Pancreas (tissue), 10 donors: ENCODE data around the gene AKAP11. TPM values are rescaled to one million over a fixed set of nuclear protein-coding genes. Genes with fewer than 3 reads are reported as not detected.

Experiments used
- ATAC-seq, 4 donors: fragments of 200-7000 bp; cut with Tn5 transposase; one replicate each; pipeline versions ENCODE4 v1.8.0 to v1.9.1; 2020; ENCODE audit warnings: mild to moderate bottlenecking in 4 of 4, moderate library complexity in 4 of 4
- DNase-seq, 6 donors: peaks; one replicate each; pipeline ENCODE4 v3.0.0-alpha.2; 2020
- FAIRE-seq: peaks from 2 replicates; lab custom pipeline; 2012; peaks lifted over from hg19 to GRCh38; lab: Jason Lieb, UNC
- H3K27ac ChIP-seq, 4 donors: fragments of 200-600 bp; sonication (generic); 1 replicate in 3 of 4; 2 replicates in 1 of 4; pipeline versions ENCODE4 v1.5.0 to v1.8.0; 2020
- H3K27me3 ChIP-seq, 4 donors: fragments of 200-600 bp; one replicate each; pipeline ENCODE4 v1.8.0; 2021
- H3K36me3 ChIP-seq, 3 donors: fragments of 200-600 bp; sonication (generic) in 1 of 3; one replicate each; pipeline versions ENCODE4 v1.5.0 to v1.8.0; 2020 to 2021
- H3K4me1 ChIP-seq, 3 donors: fragments of 200-600 bp; one replicate each; pipeline ENCODE4 v1.8.0; 2021
- H3K4me3 ChIP-seq, 4 donors: fragments of 200-600 bp; sonication (generic) in 2 of 4; one replicate each; pipeline versions ENCODE4 v1.5.0 to v1.8.0; 2020 to 2021
- H3K9me3 ChIP-seq, 4 donors: fragments of 200-600 bp; one replicate each; pipeline ENCODE4 v1.8.0; 2021
- CTCF ChIP-seq, 4 donors: fragments of 200-600 bp; sonication (generic) in 3 of 4; IDR thresholded peaks; one replicate each; pipeline versions ENCODE4 v1.5.0 to v1.8.0; 2021; ENCODE audit warnings: antibody characterized with exemption in 4 of 4
- WGBS, 2 donors: extraction: QIAGEN DNeasy Blood & Tissue Kit; methylation state at CpG; one replicate each; pipeline ENCODE4 v1.1.7; 2013; 5-methylcytosine and 5-hydroxymethylcytosine counted together
- intact Hi-C, 3 donors: fragments of 100-400 bp; cut with DNase I; formaldehyde crosslinking; loops; one replicate each; pipeline versions ENCODE4 v1.11.1 to v1.14.2; 2022
- polyA plus RNA-seq, 2 donors: library from polyadenylated mRNA; stranded (reverse); fragments of 200-250 nt; gene quantifications; one replicate each; pipeline ENCODE4 v1.2.3, GENCODE V29; 2013
- total RNA-seq, 6 donors: library from RNA; stranded (reverse); fragmentation: NEBNext Ultra II Directional in 4 of 6; extraction: Animal tissue kit (Norgen Biotek cat#: 25700) in 4 of 6; gene quantifications; one replicate each; pipeline versions ENCODE4 v1.2.1 to v1.2.4, GENCODE V29; 2021 to 2023
- donor health status: healthy with polysubstance abuse.
- donor health status: DM: no; HTN: no; CAD: no; lungs with moderate emphysema.
- donor health status: DM: no; HTN: no; CAD: no.
- donor health status: control.
- donor health status: control.
- donor health status: Bipolar disorder and iron deficiency.
- donor health status: DM: yes; HTN: yes; CAD: no.
- donor health status: DM: no; HTN: no; CAD: no.
- donor health status: DM: no; HTN: no; CAD: no.
- donor health status: DM: yes; HTN: yes; CAD: no.

AKAP11 gene
- total and polyA plus RNA-seq, 8 donors: 3.0 to 15.5 (median 8.3) TPM

- H3K27me3 ChIP-seq: no peaks in the 10 kb centered on the region
- no peak overlapping the region for H3K4me3 ChIP-seq
- H3K27ac ChIP-seq: no peak overlapping the region
- intact Hi-C loops: no loop called here
- DNase-seq (no peak), FAIRE-seq (no peak), ATAC-seq (no peak)
- 78 to 81% methylated on average over 6 of the region's 6 CpGs for WGBS, 2 donors
- no peaks in the 10 kb centered on the region for H3K36me3 ChIP-seq
- no peaks in the 10 kb centered on the region for H3K9me3 ChIP-seq
- no peak for TF ChIP-seq CTCF (IDR thresholded peaks at IDR 0.05)
- H3K4me1 ChIP-seq: no peaks in the 10 kb centered on the region
Observed at GRCh38 chr13:42355491-42356183, 83.7 kb downstream of the AKAP11 start.

DNA sequence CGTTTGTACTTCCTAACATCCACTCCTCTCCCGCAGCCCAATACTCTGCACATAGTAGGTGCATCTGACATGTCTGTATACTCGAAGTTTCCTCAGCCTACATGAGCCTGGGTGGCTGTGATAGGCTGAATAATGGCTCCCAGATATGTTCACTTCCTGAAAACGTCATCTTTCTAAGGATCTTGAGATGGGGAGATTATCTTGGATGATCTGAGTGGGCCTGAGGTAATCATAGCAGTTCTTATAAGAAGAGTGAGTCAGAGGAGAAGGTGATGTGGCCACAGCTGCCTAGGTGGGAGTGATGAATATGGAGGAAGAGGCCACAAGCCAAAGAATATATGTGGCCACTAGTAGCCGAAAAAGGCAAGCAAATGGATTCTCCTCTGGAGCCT is 84.2 kb downstream of the AKAP11 start:
- no peak for TF ChIP-seq CTCF (IDR thresholded peaks at IDR 0.05)
- Histone ChIP-seq H3K27me3 (no peaks in the 10 kb centered on the region), H3K9me3 (no peaks in the 10 kb centered on the region), H3K36me3 (no peaks in the 10 kb centered on the region), H3K4me3 (no peak overlapping the region), H3K4me1 (no peaks in the 10 kb centered on the region), H3K27ac (no peak overlapping the region)
- DNase-seq (no peak), ATAC-seq (no peak), FAIRE-seq (no peak)
- intact Hi-C loops: no loop called here
- WGBS, 2 donors: 69 to 76% methylated on average over 5 of the region's 5 CpGs

- intact Hi-C loops: no loop called here
- no peak overlapping the region for H3K27ac ChIP-seq
- no peak for FAIRE-seq
Observed at GRCh38 chr13:42360046-42360574, 88.2 kb downstream of the AKAP11 start.

DNA sequence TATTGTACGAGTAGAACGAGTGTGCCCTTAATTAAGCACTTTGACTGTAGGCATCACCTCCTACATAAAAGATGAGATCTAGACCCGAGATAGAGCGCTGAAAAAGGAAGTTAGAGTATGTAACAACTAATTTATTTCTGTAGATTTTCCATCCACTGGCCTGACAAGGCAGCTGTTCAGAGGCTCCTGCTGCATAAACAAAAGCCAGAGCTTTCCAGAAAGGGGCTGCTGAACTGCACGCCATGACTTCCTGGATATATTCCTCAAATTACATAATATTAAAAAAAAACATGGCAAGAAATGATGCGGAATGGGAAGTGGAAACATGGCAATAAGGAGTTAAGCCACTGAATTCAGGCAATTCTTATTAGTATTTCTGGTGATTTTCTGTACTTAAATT is 89.7 kb downstream of the AKAP11 start:
- Histone ChIP-seq H3K27me3 (no peaks in the 10 kb centered on the region), H3K4me3 (no peak overlapping the region), H3K27ac (no peak overlapping the region), H3K36me3 (no peaks in the 10 kb centered on the region), H3K9me3 (no peaks in the 10 kb centered on the region), H3K4me1 (no peaks in the 10 kb centered on the region)
- TF ChIP-seq CTCF (IDR thresholded peaks at IDR 0.05): no peak
- no peak for DNase-seq
- intact Hi-C loops: no loop called here
- WGBS, 2 donors: 66 to 84% methylated on average over 6 of the region's 6 CpGs
- FAIRE-seq: no peak
- ATAC-seq: no peak

More at GRCh38 chr13:42360046-42360574, 88.2 kb downstream of the AKAP11 start:
- TF ChIP-seq CTCF (IDR thresholded peaks at IDR 0.05): no peak
- Histone ChIP-seq H3K27me3 (no peaks in the 10 kb centered on the region), H3K4me3 (no peak overlapping the region), H3K4me1 (no peaks in the 10 kb centered on the region), H3K9me3 (no peaks in the 10 kb centered on the region), H3K36me3 (no peaks in the 10 kb centered on the region)
- no peak for ATAC-seq
- 77 to 82% methylated on average over 8 of the region's 8 CpGs for WGBS, 2 donors
- no peak for DNase-seq

DNA sequence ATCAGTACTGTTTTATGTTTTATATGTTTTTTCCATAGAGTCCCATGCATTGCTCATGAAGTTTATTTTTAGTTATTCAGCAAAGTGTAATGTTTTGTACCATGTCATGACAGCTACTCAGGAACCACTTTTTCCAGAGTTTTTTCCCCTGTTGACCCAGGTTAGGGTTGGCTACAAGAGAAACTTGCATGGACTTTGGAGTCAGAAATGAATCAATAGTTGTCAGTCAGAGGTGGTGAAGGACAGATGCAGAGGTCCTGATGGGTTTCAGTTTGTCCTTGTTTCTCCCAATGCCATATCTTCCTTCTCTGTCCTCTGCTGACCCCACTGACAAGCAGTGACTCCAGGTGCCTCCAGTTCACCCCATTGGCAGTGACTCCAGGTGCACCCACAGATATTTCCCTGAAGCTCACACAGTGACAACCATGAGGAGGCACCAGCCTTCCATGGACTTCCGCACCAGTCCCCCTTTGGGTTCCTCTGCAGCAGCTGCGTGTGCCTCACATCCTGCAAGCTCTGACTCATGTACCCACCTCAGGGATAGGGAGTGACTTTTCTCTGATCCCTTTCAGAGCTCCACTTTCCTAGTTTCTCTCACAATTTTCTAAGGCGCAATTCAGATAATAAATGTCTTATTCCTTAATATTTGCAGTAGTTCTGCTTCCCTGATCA is 92.1 kb downstream of the AKAP11 start:
- 73% methylated on average over 3 of the region's 3 CpGs for WGBS, 2 donors
- no peak overlapping the region for H3K4me3 ChIP-seq
- no peaks in the 10 kb centered on the region for H3K36me3 ChIP-seq
- no peaks in the 10 kb centered on the region for H3K27me3 ChIP-seq
- H3K27ac ChIP-seq: no peak overlapping the region
- TF ChIP-seq CTCF (IDR thresholded peaks at IDR 0.05): no peak
- H3K9me3 ChIP-seq: no peaks in the 10 kb centered on the region
- no peak for DNase-seq
- ATAC-seq: no peak
- no peaks in the 10 kb centered on the region for H3K4me1 ChIP-seq
- FAIRE-seq: no peak
- intact Hi-C loops: no loop called here
